ENCODE data around the gene SLC35F3.

DNA sequence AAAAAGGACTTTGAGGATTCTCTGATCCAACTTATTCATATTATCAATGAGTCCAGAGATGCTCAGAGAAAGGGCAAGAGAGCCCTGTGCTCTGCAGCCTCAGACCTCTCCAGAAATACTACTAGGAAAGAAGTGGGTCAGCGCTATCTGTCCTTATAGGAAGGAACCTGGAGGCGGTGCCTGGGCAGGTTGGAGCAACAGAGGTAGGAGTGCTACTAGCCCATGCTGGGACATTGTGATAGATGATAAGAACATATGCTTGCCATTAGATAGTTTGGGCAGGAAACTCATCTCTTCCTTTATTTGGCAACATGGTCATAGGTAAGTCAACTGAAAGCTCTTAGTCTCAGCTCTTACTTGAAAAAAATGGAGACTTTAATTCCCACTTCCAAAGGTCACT lies 335.0 kb downstream of the SLC35F3 start:
- TF ChIP-seq EZH2phosphoT487 (conservative IDR thresholded peaks at IDR 0.05; ENCODE audit: low read length), result no peak
- TF ChIP-seq, protein P1, sequence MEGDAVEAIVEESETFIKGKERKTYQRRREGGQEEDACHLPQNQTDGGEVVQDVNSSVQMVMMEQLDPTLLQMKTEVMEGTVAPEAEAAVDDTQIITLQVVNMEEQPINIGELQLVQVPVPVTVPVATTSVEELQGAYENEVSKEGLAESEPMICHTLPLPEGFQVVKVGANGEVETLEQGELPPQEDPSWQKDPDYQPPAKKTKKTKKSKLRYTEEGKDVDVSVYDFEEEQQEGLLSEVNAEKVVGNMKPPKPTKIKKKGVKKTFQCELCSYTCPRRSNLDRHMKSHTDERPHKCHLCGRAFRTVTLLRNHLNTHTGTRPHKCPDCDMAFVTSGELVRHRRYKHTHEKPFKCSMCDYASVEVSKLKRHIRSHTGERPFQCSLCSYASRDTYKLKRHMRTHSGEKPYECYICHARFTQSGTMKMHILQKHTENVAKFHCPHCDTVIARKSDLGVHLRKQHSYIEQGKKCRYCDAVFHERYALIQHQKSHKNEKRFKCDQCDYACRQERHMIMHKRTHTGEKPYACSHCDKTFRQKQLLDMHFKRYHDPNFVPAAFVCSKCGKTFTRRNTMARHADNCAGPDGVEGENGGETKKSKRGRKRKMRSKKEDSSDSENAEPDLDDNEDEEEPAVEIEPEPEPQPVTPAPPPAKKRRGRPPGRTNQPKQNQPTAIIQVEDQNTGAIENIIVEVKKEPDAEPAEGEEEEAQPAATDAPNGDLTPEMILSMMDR (IDR thresholded peaks at IDR 0.05; ENCODE audit: insufficient read depth, low read length, poor library complexity, severe bottlenecking), result no peak
